ENCODE results near the gene TRPM2.

TRPM2 gene

DNA sequence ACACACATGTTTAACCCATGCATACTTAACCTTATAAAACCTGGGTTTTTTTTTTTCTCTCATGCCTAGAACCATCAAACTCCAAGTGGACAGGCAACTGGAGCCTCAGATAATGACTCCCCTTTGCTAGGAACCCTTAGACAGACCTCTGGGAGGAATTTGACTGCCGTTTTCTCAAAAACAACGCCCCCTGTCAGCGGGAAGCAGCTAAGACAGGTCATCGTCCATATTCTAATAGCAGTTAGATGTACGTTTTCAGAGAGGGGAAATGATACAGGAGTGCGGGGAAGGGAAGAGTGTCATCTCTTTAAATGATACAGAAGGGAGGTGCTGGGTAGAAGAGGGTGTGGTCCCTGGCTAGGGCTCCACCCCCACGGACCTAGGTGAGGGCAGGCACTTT, 136.5 kb downstream of the TRPM2 start:
- TF ChIP-seq CTCF (IDR thresholded peaks at IDR 0.05; ENCODE audit: insufficient read depth, low read depth, low read length, missing control alignments), result no peak
- no peak for DNase-seq (ENCODE audit: low read depth)
- no peak overlapping the region for H3K4me3 ChIP-seq (ENCODE audit: low read depth, low read length)

DNA sequence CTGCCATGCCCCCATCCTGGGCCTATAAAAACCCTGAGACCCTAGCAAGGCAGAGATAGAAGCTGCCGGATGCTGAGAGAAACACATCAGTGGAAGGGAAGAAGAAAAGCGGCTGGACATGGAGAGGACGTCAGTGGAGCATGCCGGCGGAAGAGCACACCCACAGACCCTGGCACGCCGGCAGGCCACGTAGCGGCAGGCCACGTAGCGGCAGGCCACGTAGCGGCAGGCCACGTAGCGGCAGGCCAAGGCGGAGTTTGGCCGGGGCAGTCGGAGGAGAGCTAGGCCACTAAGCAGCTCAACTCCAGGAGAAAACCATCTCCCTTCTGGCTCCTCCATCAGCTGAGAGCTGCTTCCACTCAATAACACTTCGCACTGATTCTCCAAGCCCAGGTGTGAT, 137.0 kb downstream of the TRPM2 start:
- H3K4me3 ChIP-seq (ENCODE audit: low read depth, low read length), result no peak overlapping the region
- no peak for DNase-seq (ENCODE audit: low read depth)
- no peak for TF ChIP-seq CTCF (IDR thresholded peaks at IDR 0.05; ENCODE audit: insufficient read depth, low read depth, low read length, missing control alignments)

- no peak for DNase-seq (ENCODE audit: low read depth)
- H3K4me3 ChIP-seq (ENCODE audit: low read depth, low read length), result no peak overlapping the region
- TF ChIP-seq CTCF (IDR thresholded peaks at IDR 0.05; ENCODE audit: insufficient read depth, low read depth, low read length, missing control alignments), result no peak
Observed at GRCh38 chr21:44490816-44491215, 137.4 kb downstream of the TRPM2 start.

Measured in GM12865 (cell line).